ENCODE measurements around the gene ZC3HAV1L. TPM values are rescaled to one million over a fixed set of nuclear protein-coding genes. Genes with fewer than 3 reads are reported as not detected.
"Not testable (repeated sequence)": the region's sequence is repeated elsewhere in the genome, so short reads cannot be mapped to it uniquely, and the experiment has no call there.

ZC3HAV1L gene
- total RNA-seq, 1 experiment from 2014 or later = 13.1 TPM

- DNase-seq (ENCODE audit: low spot score) = no peak
These were observed 16.9 kb downstream of the ZC3HAV1L start for GRCh38 chr7:139018910-139019309.

DNA sequence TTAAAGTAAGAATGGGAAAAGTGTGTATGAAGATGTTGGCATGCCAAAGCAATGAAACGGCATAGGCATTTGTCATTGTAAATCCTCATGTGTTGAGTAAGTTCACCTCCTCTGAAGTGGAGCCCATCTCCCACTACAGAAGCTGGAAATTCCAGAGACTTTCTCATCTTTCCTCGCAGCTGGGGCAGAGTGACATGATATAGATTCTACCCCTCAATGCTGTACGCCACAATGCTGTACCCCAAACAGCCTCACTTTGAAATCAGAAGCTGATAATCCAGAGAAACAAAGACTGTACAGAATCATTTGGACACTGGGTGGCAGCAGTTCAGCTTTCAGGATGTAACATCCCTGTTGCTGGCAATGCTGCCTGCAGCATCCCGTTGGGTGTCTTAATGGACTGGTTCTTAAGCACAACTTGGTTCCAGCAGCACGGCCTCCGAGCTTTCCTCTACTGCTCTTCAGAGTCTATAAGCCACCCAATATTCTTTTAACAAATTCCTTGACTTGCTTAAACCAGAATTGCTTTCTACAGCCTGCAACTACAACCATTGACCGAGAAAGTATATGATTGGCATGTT is 18.8 kb downstream of the ZC3HAV1L start:
- DNase-seq (ENCODE audit: low spot score) = peak; percentile 87

DNA sequence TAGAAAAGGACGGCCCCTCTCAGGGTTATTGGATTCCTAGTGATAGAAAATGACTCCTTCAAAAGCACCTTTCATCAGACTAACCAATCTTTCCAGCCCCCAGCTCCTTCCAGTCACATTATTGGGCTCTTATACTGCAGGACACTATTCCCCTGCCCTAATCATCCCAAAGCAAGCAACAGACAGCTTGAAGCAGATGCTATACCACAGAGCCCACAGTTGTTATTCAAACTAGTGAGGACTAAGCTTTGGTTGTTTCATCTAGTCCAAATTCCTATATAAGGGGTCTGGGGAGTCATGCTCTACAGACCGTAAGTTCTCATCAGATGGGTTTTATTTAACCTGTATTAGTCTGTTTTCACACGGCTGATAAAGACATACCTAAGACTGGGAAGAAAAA is 24.5 kb downstream of the ZC3HAV1L start:
- DNase-seq (ENCODE audit: low spot score) = no peak

DNA sequence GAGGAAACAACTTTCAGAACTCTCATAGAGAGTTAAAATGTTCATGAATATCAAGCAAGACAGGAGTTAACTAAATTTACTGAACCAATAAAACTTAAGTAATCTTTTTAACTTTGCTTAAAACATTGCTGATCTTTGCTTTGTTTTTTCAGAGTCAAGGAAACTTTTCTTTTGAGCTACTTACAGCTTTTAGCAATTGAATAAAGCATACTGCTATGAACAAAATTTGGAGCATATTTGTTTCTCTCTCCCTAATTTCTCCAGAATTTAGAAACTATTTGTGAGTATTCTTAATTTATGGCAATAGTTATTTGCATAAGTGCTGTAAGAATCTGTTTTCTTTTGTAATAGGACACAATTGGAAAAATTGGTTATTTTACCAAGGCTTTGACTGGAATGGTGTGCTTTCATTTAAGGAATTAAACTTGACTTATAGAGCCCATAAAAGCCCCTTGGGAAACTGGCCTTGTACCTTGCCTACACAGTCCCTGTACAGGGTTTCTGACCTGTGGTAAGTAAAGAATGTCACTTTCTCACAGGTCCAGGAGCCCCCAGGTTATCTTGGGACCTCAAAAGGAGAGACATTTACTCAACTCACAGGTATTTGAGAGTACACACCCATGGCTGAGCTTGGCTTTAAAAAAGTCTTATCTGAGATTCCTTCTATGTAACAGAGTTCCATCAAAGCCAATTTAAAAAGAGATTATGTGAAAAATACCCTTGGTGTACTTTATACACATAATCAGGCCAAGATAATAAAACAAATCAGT is 31.3 kb downstream of the ZC3HAV1L start:
- DNase-seq (ENCODE audit: low spot score) = no peak

- DNase-seq (ENCODE audit: low spot score) = no peak
These were observed 36.4 kb downstream of the ZC3HAV1L start for GRCh38 chr7:138999414-138999813.

DNA sequence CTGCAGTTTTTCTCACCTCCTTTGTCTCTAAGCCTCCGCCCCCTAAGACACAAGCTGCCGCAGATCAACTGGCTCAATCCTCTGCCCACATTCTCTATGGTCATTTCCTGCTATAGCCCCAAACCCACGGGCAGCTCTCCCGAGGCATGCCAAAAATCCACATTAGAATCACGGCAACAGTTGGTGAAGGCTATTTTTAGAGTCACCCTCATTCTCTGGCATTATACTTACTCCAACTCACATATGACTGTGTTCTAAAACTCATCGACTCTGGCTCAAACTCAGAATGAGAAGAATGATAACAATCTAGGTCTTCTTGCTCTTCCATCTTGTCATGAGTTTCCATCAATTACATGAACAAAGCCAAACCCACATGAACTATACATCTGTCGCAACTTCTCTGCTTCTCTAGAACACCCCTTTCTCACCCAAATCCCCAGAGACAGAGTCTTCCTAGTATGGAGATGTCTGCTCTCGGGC is 43.8 kb downstream of the ZC3HAV1L start:
- DNase-seq (ENCODE audit: low spot score) = no peak

DNA sequence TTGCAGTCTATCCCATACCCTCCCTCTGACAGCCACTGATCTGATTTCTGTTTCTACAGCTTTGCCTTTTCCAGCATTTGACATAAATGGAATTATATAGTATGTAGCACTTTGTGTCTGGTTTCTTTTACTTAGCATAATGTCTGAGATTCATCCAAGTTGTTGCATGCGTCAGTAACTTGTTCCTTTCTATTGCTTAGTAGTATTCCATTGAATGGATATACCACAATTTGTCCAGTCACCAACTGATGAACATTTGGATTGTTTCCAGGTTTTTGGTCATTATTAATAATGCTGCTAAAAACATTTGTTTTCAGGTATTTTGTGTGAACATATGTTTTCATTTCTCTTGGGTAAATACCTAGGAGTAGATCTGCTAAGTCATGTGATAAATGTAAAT is 48.2 kb downstream of the ZC3HAV1L start:
- DNase-seq (ENCODE audit: low spot score) = no peak

- no peak for DNase-seq (ENCODE audit: low spot score)
These were observed 53.6 kb downstream of the ZC3HAV1L start for GRCh38 chr7:138982204-138982623.

DNA sequence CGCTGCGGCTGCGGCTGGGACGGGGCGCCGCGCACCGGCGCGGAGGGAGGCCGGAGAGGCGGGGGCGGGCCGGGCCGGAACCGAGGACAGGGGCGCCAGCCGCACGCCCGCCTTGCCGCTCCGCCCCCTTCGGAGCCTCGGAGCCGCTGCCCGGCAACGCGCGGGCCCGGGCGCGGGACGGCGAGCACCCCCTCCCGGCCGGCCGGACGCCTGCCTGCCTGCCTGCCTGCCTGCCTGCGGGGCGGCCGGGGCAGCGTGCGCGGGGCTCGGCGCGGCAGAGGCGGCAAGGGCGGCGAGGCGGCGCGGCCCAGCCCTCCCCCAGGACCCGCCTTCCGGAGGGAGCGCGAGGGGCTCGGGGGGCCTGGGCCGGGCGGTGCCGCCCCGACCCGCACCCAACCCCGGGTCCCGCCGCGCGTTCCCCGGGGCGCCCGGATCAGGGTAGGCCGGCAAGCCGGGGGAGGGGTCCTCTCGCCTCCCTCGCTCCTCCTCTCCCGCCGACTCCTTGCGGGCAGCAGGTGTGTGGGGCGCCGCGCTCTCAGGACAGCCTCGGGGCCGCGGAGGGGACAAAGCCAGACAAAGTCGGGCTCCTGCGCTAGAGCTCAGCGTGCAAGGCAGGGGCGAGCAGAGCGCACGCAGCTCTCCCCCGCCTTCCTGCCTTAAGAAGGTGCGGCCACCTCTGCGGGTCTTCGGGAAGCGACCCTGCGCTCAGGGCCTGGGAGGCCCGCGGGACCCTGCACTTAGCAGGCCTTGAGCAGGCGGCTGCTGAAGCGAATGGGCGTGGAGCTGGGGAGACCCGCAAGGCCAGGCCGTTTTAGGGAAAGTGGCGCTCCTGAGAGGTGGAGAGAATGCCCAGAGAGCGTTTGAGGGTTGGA is 54.3 kb downstream of the ZC3HAV1L start, which contains the start of gene KIAA1549:
KIAA1549 (minus strand) TSS at position 58 of the 872 bp plus-strand sequence. CDS start 120 bp downstream, outside the sequence.
- peak; percentile 46 for DNase-seq (ENCODE audit: low spot score)

GRCh38 chr7:138980563-138981291 is 55.1 kb downstream of the ZC3HAV1L start:
- DNase-seq (ENCODE audit: low spot score) = peak; percentile 7

- DNase-seq (ENCODE audit: low spot score) = no peak
These were observed 55.8 kb downstream of the ZC3HAV1L start for GRCh38 chr7:138979988-138980562.

GRCh38 chr7:138979226-138979979 is 56.4 kb downstream of the ZC3HAV1L start:
- DNase-seq (ENCODE audit: low spot score) = peak; percentile 28

- DNase-seq (ENCODE audit: low spot score) = peak; percentile 12
These were observed 57.2 kb downstream of the ZC3HAV1L start for GRCh38 chr7:138978541-138979184.

DNA sequence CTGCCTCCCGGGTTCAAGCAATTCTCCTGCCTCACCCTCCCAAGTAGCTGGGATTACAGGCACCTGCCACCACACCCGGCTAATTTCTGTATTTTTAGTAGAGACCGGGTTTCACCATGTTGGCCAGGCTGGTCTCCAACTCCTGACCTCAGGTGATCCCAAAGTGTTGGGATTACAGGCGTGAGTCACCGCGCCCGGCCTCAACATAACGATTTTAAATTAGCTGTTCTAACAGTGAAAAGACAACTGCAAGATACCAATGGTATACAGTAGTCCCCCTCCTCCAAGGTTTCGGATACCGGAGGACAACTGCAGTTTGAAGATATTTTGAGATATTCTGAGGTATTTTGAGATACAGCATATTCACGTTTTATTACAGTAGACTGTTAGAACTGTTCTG is 59.7 kb downstream of the ZC3HAV1L start:
- not testable (repeated sequence) for DNase-seq (ENCODE audit: low spot score)

Other genes starting within 250 kb of the ZC3HAV1L start
- gene TMEM213, start 238.0 kb downstream of the ZC3HAV1L start, total RNA-seq (2014; rRNA removed; shearing (Covaris generic)) = not detected in 2 replicates
- not detected in 2 replicates for gene ATP6V0A4, start 237.8 kb downstream of the ZC3HAV1L start, total RNA-seq (2014; rRNA removed; shearing (Covaris generic))
- gene KIAA1549, start 54.7 kb downstream of the ZC3HAV1L start, total RNA-seq (2014; rRNA removed; shearing (Covaris generic)) = 0.26 and 0.38 TPM in 2 replicates
- gene ZC3HAV1, start 73.7 kb upstream of the ZC3HAV1L start, total RNA-seq (2014; rRNA removed; shearing (Covaris generic)) = 35.9 and 38.2 TPM in 2 replicates
- 3.4 and 4.6 TPM in 2 replicates for gene UBN2, start 195.2 kb upstream of the ZC3HAV1L start, total RNA-seq (2014; rRNA removed; shearing (Covaris generic))

All from HT-29 (cell line).